Right ventricle myocardium inferior (tissue), 1 donor: ENCODE results near the gene TMIE. TPM values are rescaled to one million over a fixed set of nuclear protein-coding genes. Genes with fewer than 3 reads are reported as not detected.
A peak's percentile ranks its signal among the peaks of the same experiment; 100 is the strongest.

Experiments used
- ATAC-seq: fragments of 200-7000 bp; cut with Tn5 transposase; one replicate; pipeline ENCODE4 v1.9.1; 2020; ENCODE audit warnings: mild to moderate bottlenecking, moderate library complexity
- DNase-seq: peaks from one replicate; pipeline ENCODE4 v3.0.0; 2021; ENCODE audit errors: missing footprints
- intact Hi-C: fragments of 100-400 bp; cut with DNase I; formaldehyde crosslinking; loops from one replicate; pipeline ENCODE4 v1.11.0; 2022
- long read RNA-seq: library from polyadenylated mRNA; unstranded; transcript quantifications from one replicate; pipeline ENCODE4 v2.0.0, GENCODE V29; 2021
- total RNA-seq: library from RNA; stranded (reverse); fragmentation: NEBNext Ultra II Directional; extraction: Animal tissue kit (Norgen Biotek cat#: 25700); gene quantifications from one replicate; pipeline ENCODE4 v1.2.1, GENCODE V29; 2021
- donor health status: DM: no; HTN: yes; CAD: no; lungs with severe emphysema.

Gene TMIE
- total RNA-seq, result 0.89 TPM
- long read RNA-seq, partial matches to known transcripts, result 0 of 2 reads
- long read RNA-seq, other reads (novel, unspliced or antisense), result 1 of 2 reads

- ATAC-seq (no peak), DNase-seq (peak; percentile 26)
- intact Hi-C loops, result loop anchor here (10.0 kb wide), 1 partner anchor 303 kb away; no protein-coding TSS in a partner anchor
Observed at GRCh38 chr3:46701181-46701939, at the start of gene TMIE. TMIE (plus strand) TSS chr3:46701392; CDS start chr3:46701488, 96 bp downstream.

GRCh38 chr3:46655271-46655670 lies 45.9 kb upstream of the TMIE start:
- intact Hi-C loops, result no loop called here
- ATAC-seq (no peak), DNase-seq (no peak)

- ATAC-seq (no peak), DNase-seq (no peak)
- intact Hi-C loops, result no loop called here
Observed at GRCh38 chr3:46656778-46657556, 44.2 kb upstream of the TMIE start.

- intact Hi-C loops, result no loop called here
- ATAC-seq (no peak), DNase-seq (no peak)
Observed at GRCh38 chr3:46659285-46659684, 41.9 kb upstream of the TMIE start.

- intact Hi-C loops, result no loop called here
- ATAC-seq (no peak), DNase-seq (no peak)
Observed at GRCh38 chr3:46660003-46660402, 41.2 kb upstream of the TMIE start.

GRCh38 chr3:46660543-46661523 lies 40.4 kb upstream of the TMIE start:
- peak; percentile 73 for ATAC-seq
- intact Hi-C loops, result no loop called here
- DNase-seq, result no peak

- intact Hi-C loops, result no loop called here
- no peak for DNase-seq
- no peak for ATAC-seq
Observed at GRCh38 chr3:46661776-46662766, 39.1 kb upstream of the TMIE start.

- ATAC-seq (no peak), DNase-seq (no peak)
- intact Hi-C loops, result no loop called here
Observed at GRCh38 chr3:46662771-46663551, 38.2 kb upstream of the TMIE start.

GRCh38 chr3:46663591-46664135 lies 37.5 kb upstream of the TMIE start:
- peak; percentile 14 for ATAC-seq
- no peak for DNase-seq
- intact Hi-C loops, result loop anchor here (1.0 kb wide), 1 partner anchor 99 kb away; no protein-coding TSS in a partner anchor

GRCh38 chr3:46664188-46664970 lies 36.8 kb upstream of the TMIE start:
- intact Hi-C loops, result loop anchor here (1.0 kb wide), 1 partner anchor 100 kb away; no protein-coding TSS in a partner anchor
- no peak for ATAC-seq
- DNase-seq, result no peak

GRCh38 chr3:46664971-46665762 lies 36.0 kb upstream of the TMIE start:
- intact Hi-C loops, result loop anchor here (1.0 kb wide), 1 partner anchor 101 kb away; no protein-coding TSS in a partner anchor
- peak; percentile 42 for ATAC-seq
- DNase-seq, result no peak

GRCh38 chr3:46665763-46666452 lies 35.3 kb upstream of the TMIE start:
- intact Hi-C loops, result no loop called here
- no peak for ATAC-seq
- DNase-seq, result no peak

GRCh38 chr3:46666453-46666845 lies 34.7 kb upstream of the TMIE start:
- ATAC-seq, result peak; percentile 51
- no peak for DNase-seq
- intact Hi-C loops, result no loop called here

GRCh38 chr3:46667061-46667621 lies 34.1 kb upstream of the TMIE start:
- DNase-seq, result peak; percentile 47
- no peak for ATAC-seq
- intact Hi-C loops, result no loop called here
